Kidney capillary endothelial cell (primary cell): ENCODE measurements around the gene PNMA5.

Source experiments
- DNase-seq: peaks from one replicate; pipeline ENCODE4 v3.0.0-alpha.2; 2018; ENCODE audit warnings: low spot score

The PNMA5 gene

GRCh38 chrX:152958524-152959465, 35.1 kb downstream of the PNMA5 start:
- peak; percentile 66 for DNase-seq

GRCh38 chrX:152958047-152958446, 35.9 kb downstream of the PNMA5 start:
- no peak for DNase-seq

- DNase-seq = no peak
Observed at GRCh38 chrX:152950786-152951185, 43.1 kb downstream of the PNMA5 start.

- no peak for DNase-seq
Observed at GRCh38 chrX:152949114-152949513, 44.8 kb downstream of the PNMA5 start.

GRCh38 chrX:152946681-152947080, 47.2 kb downstream of the PNMA5 start:
- DNase-seq = no peak

- no peak for DNase-seq
Observed at GRCh38 chrX:152945021-152945979, 48.6 kb downstream of the PNMA5 start.

- DNase-seq = no peak
Observed at GRCh38 chrX:152943826-152944225, 50.1 kb downstream of the PNMA5 start.

GRCh38 chrX:152942077-152942442, 51.9 kb downstream of the PNMA5 start:
- DNase-seq = no peak

GRCh38 chrX:152941328-152942076, 52.4 kb downstream of the PNMA5 start:
- peak; percentile 72 for DNase-seq
